GM12878 (cell line): ENCODE measurements around the gene PPP1R3E. TPM values are rescaled to one million over a fixed set of nuclear protein-coding genes. Genes with fewer than 3 reads are reported as not detected.
"Not testable (repeated sequence)": the region's sequence is repeated elsewhere in the genome, so short reads cannot be mapped to it uniquely, and the experiment has no call there.

Source experiments
- ATAC-seq: fragments of 200-7000 bp; cut with Tn5 transposase; 3 replicates; pipeline ENCODE4 v1.9.1; 2020; ENCODE audit warnings: mild to moderate bottlenecking, moderate library complexity
- BruUV-seq: library from RNA; stranded (reverse); fragments of 400-500 nt; replicated peaks from 2 replicates; lab custom pipeline; 2021; lab: Mats Ljungman, UMichigan
- CTCF ChIA-PET: fragments of 300-600 bp; sonication (Branson Sonifier 250); formaldehyde crosslinking; extraction: SDS; loops from one replicate; lab custom pipeline; 2021; ENCODE audit warnings: inconsistent platforms; lab: Yijun Ruan, JAX
- POLR2A ChIA-PET: fragments of 350-600 bp; formaldehyde crosslinking; extraction: SDS; loops from one replicate; lab custom pipeline; 2021; ENCODE audit warnings: inconsistent platforms; lab: Charles Lee
- RAD21 ChIA-PET: fragments of 300-600 bp; sonication (Branson Sonifier 250); formaldehyde crosslinking; loops from one replicate; lab custom pipeline; 2023; ENCODE audit warnings: antibody characterized with exemption; ENCODE audit not compliant: unreplicated experiment; lab: Charles Lee
- SMC1A ChIA-PET: fragments of 300-600 bp; sonication (Branson Sonifier 250); formaldehyde crosslinking; loops from one replicate; lab custom pipeline; 2023; ENCODE audit not compliant: unreplicated experiment, uncharacterized antibody; lab: Charles Lee
- DNase-seq: peaks from one replicate; pipeline ENCODE4 v3.0.0-alpha.2; 2011; ENCODE audit warnings: low read depth, low spot score
- FAIRE-seq: peaks from 3 replicates; lab custom pipeline; 2011; peaks lifted over from hg19 to GRCh38; lab: Jason Lieb, UNC
- H2AFZ ChIP-seq: 2 replicates; pipeline ENCODE4 v1.6.0; 2011; ENCODE audit warnings: low read depth, low read length, control low read depth; ENCODE audit not compliant: control insufficient read depth
- H3K27ac ChIP-seq: 2 replicates; pipeline ENCODE4 v1.5.1; 2011; ENCODE audit warnings: control low read depth; ENCODE audit not compliant: control insufficient read depth, insufficient read depth
- H3K27me3 ChIP-seq, 2 experiments: replicated peaks in 1 of 2; 2 replicates each; pipeline versions ENCODE4 v1.6.0 to v1.6.1; 2011; ENCODE audit warnings: low read length in 1 of 2; ENCODE audit not compliant: control insufficient read depth in 2 of 2, insufficient read depth in 2 of 2
- H3K36me3 ChIP-seq, 2 experiments: 2 replicates each; pipeline ENCODE4 v1.5.1; 2011; ENCODE audit warnings: low read length in 1 of 2; ENCODE audit not compliant: control insufficient read depth in 2 of 2, insufficient read depth in 2 of 2
- H3K4me1 ChIP-seq: 2 replicates; pipeline ENCODE4 v1.6.1; 2011; ENCODE audit warnings: mild to moderate bottlenecking, low read length, moderate library complexity, mixed read lengths; ENCODE audit not compliant: control insufficient read depth, insufficient read depth
- H3K4me2 ChIP-seq: 2 replicates; pipeline ENCODE4 v1.6.0; 2011; ENCODE audit warnings: control low read depth; ENCODE audit not compliant: control insufficient read depth, insufficient read depth
- H3K4me3 ChIP-seq: fragments of 200-600 bp; sonication (generic); 2 replicates; pipeline ENCODE4 v1.5.1; 2016
- H3K79me2 ChIP-seq: 2 replicates; pipeline ENCODE4 v1.6.0; 2011; ENCODE audit warnings: low read length; ENCODE audit not compliant: control insufficient read depth, insufficient read depth
- H3K9ac ChIP-seq: 2 replicates; pipeline ENCODE4 v1.8.0; 2011; ENCODE audit warnings: low read length, control low read depth, mixed read lengths; ENCODE audit not compliant: control insufficient read depth, insufficient read depth
- H3K9me3 ChIP-seq: replicated peaks from 3 replicates; pipeline ENCODE4 v1.5.1; 2011; ENCODE audit warnings: mild to moderate bottlenecking, low read length; ENCODE audit not compliant: control insufficient read depth, insufficient read depth
- H4K20me1 ChIP-seq: 2 replicates; pipeline ENCODE4 v1.6.0; 2011; ENCODE audit not compliant: control insufficient read depth, insufficient read depth
- DPF2 ChIP-seq: fragments of 450-650 bp; IDR thresholded peaks from 2 replicates; pipeline ENCODE4 v1.6.1; 2017; ENCODE audit warnings: mild to moderate bottlenecking
- IRF4 ChIP-seq: IDR thresholded peaks from 2 replicates; pipeline ENCODE4 v1.6.1; 2011; ENCODE audit warnings: low read depth, low read length
- LARP7 ChIP-seq: fragments of 450-650 bp; IDR thresholded peaks from 2 replicates; pipeline ENCODE4 v1.6.1; 2017; ENCODE audit warnings: mild to moderate bottlenecking
- NFIC ChIP-seq: IDR thresholded peaks from 2 replicates; pipeline ENCODE4 v1.6.1; 2012; ENCODE audit warnings: low read depth, mild to moderate bottlenecking, inconsistent platforms, low read length, moderate library complexity
- SMAD5 ChIP-seq: IDR thresholded peaks from 2 replicates; pipeline ENCODE4 v1.6.1; 2016; ENCODE audit warnings: antibody characterized with exemption, low read depth
- SMARCA5 ChIP-seq: fragments of 450-650 bp; IDR thresholded peaks from 2 replicates; pipeline ENCODE4 v1.6.1; 2017; ENCODE audit warnings: mild to moderate bottlenecking
- SRF ChIP-seq, 2 experiments: IDR thresholded peaks; 2 replicates each; pipeline ENCODE4 v1.6.1; 2011; ENCODE audit warnings: low read depth in 2 of 2, low read length in 2 of 2, mild to moderate bottlenecking in 1 of 2, moderate library complexity in 1 of 2
- STAT3 ChIP-seq: IDR thresholded peaks from 2 replicates; pipeline ENCODE4 v1.6.1; 2011; ENCODE audit warnings: low read depth, low read length, improper control_type of control experiment
- ZSCAN29 ChIP-seq: fragments of 450-650 bp; IDR thresholded peaks from 2 replicates; pipeline ENCODE4 v1.6.1; 2017; ENCODE audit warnings: mild to moderate bottlenecking, moderate library complexity
- WGBS: methylation state at CpG from one replicate; pipeline ENCODE4 v1.1.6; 2016; ENCODE audit warnings: low lambda C conversion rate; ENCODE audit not compliant: insufficient replicate concordance, insufficient coverage; ENCODE audit errors: missing lambda C conversion rate; 5-methylcytosine and 5-hydroxymethylcytosine counted together
- in situ Hi-C: fragments of 300-500 bp; cut with MboI; formaldehyde crosslinking; loops from 9 replicates; pipeline ENCODE4 v1.14.3; 2018; ENCODE audit warnings: mixed read lengths
- intact Hi-C: fragments of 100-400 bp; cut with micrococcal nuclease; formaldehyde crosslinking; loops from one replicate; pipeline ENCODE4 v1.14.2; 2022; ENCODE audit not compliant: unreplicated experiment
- polyA plus RNA-seq, 11 experiments: library from polyadenylated mRNA; depleted of rRNA in 4 of 11; unstranded in 6 of 11; stranded (reverse) in 5 of 11; fragments of >200 nt; fragmentation: Nextera tagmentation in 4 of 11; fragmentation: Illumina TruSeq in 1 of 11; extraction: Ambion mirVana in 4 of 11; extraction: Trizol in 1 of 11; gene quantifications; 1 replicate in 1 of 11; 2 replicates in 10 of 11; pipeline versions ENCODE4 v1.2.1 to v1.2.3, GENCODE V29; 2011 to 2016; ENCODE audit warnings: inconsistent platforms in 2 of 11, missing spikeins in 2 of 11, low read depth in 1 of 11
- total RNA-seq, 4 experiments: library from RNA; depleted of rRNA in 3 of 4; stranded (reverse); fragments of >200 nt in 3 of 4; fragmentation: Illumina TruSeq in 1 of 4; extraction: Trizol in 1 of 4; gene quantifications; 2 replicates each; pipeline versions ENCODE4 v1.2.1 to v1.2.3, GENCODE V29; 2013 to 2021

Gene PPP1R3E
- total and polyA plus RNA-seq, 10 of the 15 experiments (the other 5 are each of a cell fraction or from before 2014, with no cell fraction given) = 4.6 to 26.4 (median 7.1) TPM

GRCh38 chr14:23326491-23327332 is 24.1 kb upstream of the PPP1R3E start (continued):
- TF ChIP-seq SMAD5 = 0 out of 2 replicates have a peak, but pooled peaks have one; percentile 30
- TF ChIP-seq ZSCAN29 = no peak
- no peak for TF ChIP-seq SMARCA5
- TF ChIP-seq DPF2 = no peak
- no peak for TF ChIP-seq SRF (IDR thresholded peaks at IDR 0.05; ENCODE audit: low read depth in 2 of 2, low read length in 2 of 2)
- TF ChIP-seq IRF4 = no peak
- no peak for TF ChIP-seq LARP7
- TF ChIP-seq NFIC = no peak
- TF ChIP-seq STAT3 = no peak

GRCh38 chr14:23325746-23326145 is 23.1 kb upstream of the PPP1R3E start:
- RAD21 ChIA-PET = interaction anchor here (2.1 kb wide), 1 partner anchor 58 kb away, joined by 10 read pairs; no protein-coding TSS in a partner anchor
- 70% methylated on average over 5 of the region's 5 CpGs for WGBS
- in situ Hi-C loops, FAIRE-seq, DNase-seq, H4K20me1 ChIP-seq, H3K9ac ChIP-seq, POLR2A ChIA-PET, H3K4me2 ChIP-seq, BruUV-seq, H3K27me3 ChIP-seq, H3K27ac ChIP-seq, intact Hi-C loops, H2AFZ ChIP-seq, ATAC-seq, H3K4me1 ChIP-seq, H3K4me3 ChIP-seq, H3K9me3 ChIP-seq: not testable (repeated sequence)
- CTCF ChIA-PET = interaction anchor here (0.7 to 3.1 kb wide), 15 partner anchors 9 to 249 kb away, joined by 3 to 34 read pairs (median 4); partner anchors contain the start of genes NGDN and ZFHX2
- Histone ChIP-seq H3K79me2 (peaks cover 23% of the 10 kb centered on the region), H3K36me3 (peaks cover 10 to 16% of the 10 kb centered on the region in 2 experiments)
- SMC1A ChIA-PET = interaction anchor here (2.0 to 2.1 kb wide), 2 partner anchors 55 to 205 kb away, joined by 4 to 9 read pairs; no protein-coding TSS in a partner anchor
